HG03571 (cell line): ENCODE measurements around the gene PCYOX1L.
"Not testable (repeated sequence)": the region's sequence is repeated elsewhere in the genome, so short reads cannot be mapped to it uniquely, and the experiment has no call there.

Experiments used
- ATAC-seq: cut with Tn5 transposase; IDR thresholded peaks from one replicate; pipeline ENCODE4 v1.9.1; 2021; ENCODE audit not compliant: unreplicated experiment

The PCYOX1L gene

GRCh38 chr5:149383399-149383798, 25.6 kb downstream of the PCYOX1L start:
- ATAC-seq = no peak

- no peak for ATAC-seq
Measured at GRCh38 chr5:149386166-149386565, 28.3 kb downstream of the PCYOX1L start.

- ATAC-seq = no peak
Measured at GRCh38 chr5:149387081-149387631, 29.3 kb downstream of the PCYOX1L start.

- ATAC-seq = no peak
Measured at GRCh38 chr5:149387982-149388381, 30.1 kb downstream of the PCYOX1L start.

GRCh38 chr5:149388498-149389190, 30.8 kb downstream of the PCYOX1L start:
- ATAC-seq = no peak

- no peak for ATAC-seq
Measured at GRCh38 chr5:149389552-149390495, 32.0 kb downstream of the PCYOX1L start.

GRCh38 chr5:149391076-149391475, 33.2 kb downstream of the PCYOX1L start:
- not testable (repeated sequence) for ATAC-seq

- ATAC-seq = no peak
Measured at GRCh38 chr5:149391524-149391923, 33.7 kb downstream of the PCYOX1L start.

- no peak for ATAC-seq
Measured at GRCh38 chr5:149392718-149393117, 34.9 kb downstream of the PCYOX1L start.

GRCh38 chr5:149394996-149395395, 37.1 kb downstream of the PCYOX1L start:
- not testable (repeated sequence) for ATAC-seq

- ATAC-seq = no peak
Measured at GRCh38 chr5:149397530-149397929, 39.7 kb downstream of the PCYOX1L start.

- not testable (repeated sequence) for ATAC-seq
Measured at GRCh38 chr5:149398747-149399266, 41.0 kb downstream of the PCYOX1L start.

- no peak for ATAC-seq
Measured at GRCh38 chr5:149399775-149400174, 41.9 kb downstream of the PCYOX1L start.

GRCh38 chr5:149400304-149400703, 42.5 kb downstream of the PCYOX1L start:
- no peak for ATAC-seq

- no peak for ATAC-seq
Measured at GRCh38 chr5:149401051-149401450, 43.2 kb downstream of the PCYOX1L start.

- ATAC-seq = no peak
Measured at GRCh38 chr5:149402291-149402690, 44.4 kb downstream of the PCYOX1L start.

- ATAC-seq = no peak
Measured at GRCh38 chr5:149403923-149404745, 46.3 kb downstream of the PCYOX1L start.

GRCh38 chr5:149404746-149405549, 47.1 kb downstream of the PCYOX1L start:
- no peak for ATAC-seq

GRCh38 chr5:149405550-149406202, 47.8 kb downstream of the PCYOX1L start:
- ATAC-seq = no peak
